OCI-LY7 (cell line): Measurements from ENCODE around the gene NFIX. TPM values are rescaled to one million over a fixed set of nuclear protein-coding genes. Genes with fewer than 3 reads are reported as not detected.
A peak's percentile ranks its signal among the peaks of the same experiment; 100 is the strongest.

Experiments
- BruUV-seq: library from RNA; stranded (reverse); fragments of 400-500 nt; replicated peaks from 2 replicates; lab custom pipeline; 2021; lab: Mats Ljungman, UMichigan
- CTCF ChIA-PET: fragments of 300-600 bp; sonication (Branson Sonifier 250); formaldehyde crosslinking; loops from one replicate; lab custom pipeline; 2022; ENCODE audit warnings: antibody characterized with exemption; ENCODE audit not compliant: unreplicated experiment; lab: Charles Lee
- POLR2A ChIA-PET: fragments of 300-600 bp; sonication (Branson Sonifier 250); formaldehyde crosslinking; loops from one replicate; lab custom pipeline; 2022; ENCODE audit warnings: antibody characterized with exemption; lab: Charles Lee
- DNase-seq: peaks from one replicate; pipeline ENCODE4 v3.0.0-alpha.2; 2015; ENCODE audit warnings: low spot score
- H2AFZ ChIP-seq: fragments of 200-600 bp; sonication (generic), shearing (Covaris generic); 2 replicates; pipeline ENCODE4 v1.6.1; 2014; ENCODE audit warnings: mild to moderate bottlenecking, antibody characterized with exemption, low read length, moderate library complexity
- H3K27ac ChIP-seq: fragments of 200-600 bp; sonication (generic); 2 replicates; pipeline ENCODE4 v1.5.1; 2014; ENCODE audit warnings: mixed run types, low read depth, mild to moderate bottlenecking, moderate library complexity, low read length, inconsistent platforms; ENCODE audit not compliant: poor library complexity, severe bottlenecking
- H3K36me3 ChIP-seq: fragments of 200-600 bp; sonication (generic); 2 replicates; pipeline ENCODE4 v1.6.1; 2014; ENCODE audit warnings: mild to moderate bottlenecking, antibody characterized with exemption, low read length, moderate library complexity, mixed read lengths; ENCODE audit not compliant: insufficient read depth
- H3K4me1 ChIP-seq: fragments of 200-600 bp; sonication (generic); 2 replicates; pipeline ENCODE4 v1.5.1; 2014; ENCODE audit warnings: mild to moderate bottlenecking, low read length; ENCODE audit not compliant: insufficient read depth, poor library complexity, severe bottlenecking
- H3K4me2 ChIP-seq: fragments of 200-600 bp; sonication (generic); 2 replicates; pipeline ENCODE4 v1.6.1; 2014; ENCODE audit warnings: mild to moderate bottlenecking, low read length
- H3K4me3 ChIP-seq: fragments of 200-600 bp; sonication (generic); 2 replicates; pipeline ENCODE4 v1.5.1; 2014; ENCODE audit warnings: mild to moderate bottlenecking, low read depth, low read length; ENCODE audit not compliant: poor library complexity, severe bottlenecking
- H3K79me2 ChIP-seq: fragments of 200-600 bp; sonication (generic); 2 replicates; pipeline ENCODE4 v1.6.1; 2016; ENCODE audit warnings: low read depth, mild to moderate bottlenecking, low read length, moderate library complexity, mixed read lengths; ENCODE audit not compliant: insufficient read depth
- H3K9me2 ChIP-seq: fragments of 200-600 bp; sonication (generic); 2 replicates; pipeline ENCODE4 v1.6.1; 2016; ENCODE audit warnings: mild to moderate bottlenecking, low read length, mixed read lengths; ENCODE audit not compliant: insufficient read depth
- H3K9me3 ChIP-seq: fragments of 200-600 bp; sonication (generic); 2 replicates; pipeline ENCODE4 v1.6.1; 2014; ENCODE audit warnings: mild to moderate bottlenecking, mixed run types, low read length, mixed read lengths
- H4K20me1 ChIP-seq: fragments of 200-600 bp; sonication (generic); 2 replicates; pipeline ENCODE4 v1.6.1; 2014; ENCODE audit warnings: mild to moderate bottlenecking, antibody characterized with exemption, low read length, moderate library complexity, mixed read lengths; ENCODE audit not compliant: insufficient read depth
- EZH2phosphoT487 ChIP-seq: fragments of 200-600 bp; sonication (generic); IDR thresholded peaks from 2 replicates; pipeline ENCODE4 v1.6.1; 2018; ENCODE audit warnings: low read depth, borderline replicate concordance, mild to moderate bottlenecking, mixed run types, antibody characterized with exemption, low read length, moderate library complexity, mixed read lengths
- intact Hi-C: fragments of 100-400 bp; cut with micrococcal nuclease; formaldehyde crosslinking; loops from one replicate; pipeline ENCODE4 v1.10.0; 2022; ENCODE audit not compliant: unreplicated experiment
- total RNA-seq, 2 experiments: library from RNA; depleted of rRNA in 1 of 2; stranded (reverse); fragments of >200 nt in 1 of 2; shearing (Covaris generic) in 1 of 2; gene quantifications; 2 replicates each; pipeline ENCODE4 v1.2.3, GENCODE V29; 2014 to 2022
- TF ChIP-seq, protein P1 (sequence below): fragments of 200-600 bp; sonication (generic); conservative IDR thresholded peaks from 2 replicates; pipeline ENCODE4 v1.5.1; 2014; ENCODE audit warnings: mild to moderate bottlenecking, antibody characterized with exemption, low read length, moderate library complexity, mixed read lengths

Gene NFIX
- total RNA-seq, 2 experiments from 2014 or later: 0.16 to 0.72 TPM

GRCh38 chr19:13072188-13072908, 77.1 kb downstream of the NFIX start:
- Histone ChIP-seq H4K20me1 (no peaks in the 10 kb centered on the region), H3K36me3 (no peaks in the 10 kb centered on the region), H3K4me3 (no peak overlapping the region), H3K4me1 (peaks cover 5% of the 10 kb centered on the region), H3K9me2 (no peaks in the 10 kb centered on the region), H3K9me3 (no peaks in the 10 kb centered on the region), H2AFZ (no peak overlapping the region), H3K27ac (no peak overlapping the region), H3K79me2 (no peaks in the 10 kb centered on the region), H3K4me2 (no peak overlapping the region)
- BruUV-seq: no TSS peak
- POLR2A ChIA-PET: no interaction called here
- TF ChIP-seq, protein P1, sequence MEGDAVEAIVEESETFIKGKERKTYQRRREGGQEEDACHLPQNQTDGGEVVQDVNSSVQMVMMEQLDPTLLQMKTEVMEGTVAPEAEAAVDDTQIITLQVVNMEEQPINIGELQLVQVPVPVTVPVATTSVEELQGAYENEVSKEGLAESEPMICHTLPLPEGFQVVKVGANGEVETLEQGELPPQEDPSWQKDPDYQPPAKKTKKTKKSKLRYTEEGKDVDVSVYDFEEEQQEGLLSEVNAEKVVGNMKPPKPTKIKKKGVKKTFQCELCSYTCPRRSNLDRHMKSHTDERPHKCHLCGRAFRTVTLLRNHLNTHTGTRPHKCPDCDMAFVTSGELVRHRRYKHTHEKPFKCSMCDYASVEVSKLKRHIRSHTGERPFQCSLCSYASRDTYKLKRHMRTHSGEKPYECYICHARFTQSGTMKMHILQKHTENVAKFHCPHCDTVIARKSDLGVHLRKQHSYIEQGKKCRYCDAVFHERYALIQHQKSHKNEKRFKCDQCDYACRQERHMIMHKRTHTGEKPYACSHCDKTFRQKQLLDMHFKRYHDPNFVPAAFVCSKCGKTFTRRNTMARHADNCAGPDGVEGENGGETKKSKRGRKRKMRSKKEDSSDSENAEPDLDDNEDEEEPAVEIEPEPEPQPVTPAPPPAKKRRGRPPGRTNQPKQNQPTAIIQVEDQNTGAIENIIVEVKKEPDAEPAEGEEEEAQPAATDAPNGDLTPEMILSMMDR: 0 out of 2 replicates have a peak, but pooled peaks have one; percentile 21
- TF ChIP-seq EZH2phosphoT487: no peak
- CTCF ChIA-PET: interaction anchor here (1.4 kb wide), 1 partner anchor 107 kb away, joined by 3 read pairs; no protein-coding TSS in a partner anchor
- intact Hi-C loops: no loop called here
- DNase-seq: no peak

- CTCF ChIA-PET: interaction anchor here (1.4 kb wide), 1 partner anchor 108 kb away, joined by 3 read pairs; no protein-coding TSS in a partner anchor
- intact Hi-C loops: no loop called here
- POLR2A ChIA-PET: no interaction called here
Measured at GRCh38 chr19:13073263-13073662, 78.0 kb downstream of the NFIX start.

More at GRCh38 chr19:13073263-13073662, 78.0 kb downstream of the NFIX start:
- Histone ChIP-seq H3K27ac (no peak overlapping the region), H3K4me1 (peaks cover 6% of the 10 kb centered on the region), H3K4me2 (no peak overlapping the region), H3K9me3 (no peaks in the 10 kb centered on the region), H3K9me2 (no peaks in the 10 kb centered on the region), H3K36me3 (no peaks in the 10 kb centered on the region), H4K20me1 (no peaks in the 10 kb centered on the region), H3K4me3 (no peak overlapping the region), H2AFZ (no peak overlapping the region), H3K79me2 (no peaks in the 10 kb centered on the region)
- TF ChIP-seq, protein P1: no peak
- TF ChIP-seq EZH2phosphoT487: no peak
- no peak for DNase-seq
- no TSS peak for BruUV-seq
